ENCODE measurements around the gene INPP5A. TPM values are rescaled to one million over a fixed set of nuclear protein-coding genes. Genes with fewer than 3 reads are reported as not detected.

Gene INPP5A
- total RNA-seq, 1 experiment from 2014 or later = 14.7 TPM

DNA sequence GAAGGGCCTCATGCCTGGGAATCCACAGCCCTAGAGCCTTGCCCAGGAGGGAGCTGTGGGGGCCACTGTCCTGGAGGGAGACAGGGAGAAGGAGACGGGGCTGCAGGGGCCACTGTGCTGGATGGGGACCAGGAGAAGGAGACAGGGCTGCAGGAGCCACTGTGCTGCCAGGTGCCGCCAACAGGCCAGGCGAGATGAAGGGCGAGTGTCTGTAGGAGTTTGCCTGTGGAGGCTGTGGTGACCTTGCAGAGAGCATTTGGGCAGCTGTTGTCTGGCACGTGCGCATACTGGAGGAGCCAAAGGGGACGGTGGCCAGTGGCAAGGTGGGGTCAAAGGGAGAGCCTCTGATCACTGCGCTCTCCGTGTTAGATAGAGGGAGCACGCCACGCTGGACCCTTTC, 169.1 kb downstream of the INPP5A start:
- no TSS peak for BruUV-seq (replicated peaks)
- peaks cover 13% of the 10 kb centered on the region for H3K36me3 Mint-ChIP-seq (ENCODE audit: insufficient read depth, unreplicated experiment)
- CTCF ChIA-PET = no interaction called here

DNA sequence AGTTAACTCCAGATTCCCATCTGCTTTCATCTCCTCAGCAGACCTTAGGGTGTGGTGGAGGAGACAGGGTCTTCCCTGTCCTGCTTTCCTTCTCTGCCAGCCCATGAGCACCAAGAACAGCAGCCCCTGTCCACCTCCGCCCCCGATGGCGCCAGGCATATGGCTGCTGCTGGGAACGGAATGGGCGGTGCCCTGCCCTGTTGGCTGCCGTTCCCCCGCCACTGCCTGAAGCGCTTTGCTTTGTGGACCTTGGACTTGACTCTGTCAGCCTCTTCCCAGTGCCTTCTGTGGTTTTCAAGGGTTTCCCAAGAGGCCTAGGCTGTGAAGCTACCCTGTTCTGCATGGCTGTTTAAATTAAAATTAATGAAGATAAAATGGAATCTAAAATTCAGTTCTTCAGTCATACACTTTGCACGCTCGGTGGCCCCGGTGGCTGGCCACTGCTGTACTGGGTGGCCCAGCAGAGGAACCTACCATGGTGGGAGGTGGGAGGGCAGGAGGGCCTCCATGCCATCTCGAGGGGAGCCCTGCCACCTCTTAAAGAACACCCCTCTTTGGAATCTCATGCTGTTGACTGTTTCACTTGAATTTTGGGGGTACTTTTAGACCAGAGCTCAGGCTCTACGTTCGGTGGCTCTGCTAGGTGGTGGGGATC, 169.7 kb downstream of the INPP5A start:
- no peak overlapping the region for H3K4me3 Mint-ChIP-seq (ENCODE audit: unreplicated experiment)
- intact Hi-C loops (cut with micrococcal nuclease) = no loop called here
- peaks cover 13% of the 10 kb centered on the region for H3K36me3 Mint-ChIP-seq (ENCODE audit: insufficient read depth, unreplicated experiment)
- peak overlapping the region; percentile 39 for H3K27ac Mint-ChIP-seq (ENCODE audit: low read depth, unreplicated experiment)
- DNase-seq (ENCODE audit: unreplicated experiment) = no peak
- POLR2A ChIA-PET = no interaction called here
- peaks cover 12% of the 10 kb centered on the region for H3K9me3 Mint-ChIP-seq (ENCODE audit: unreplicated experiment)
- H3K27me3 Mint-ChIP-seq (ENCODE audit: insufficient read depth, unreplicated experiment) = no peaks in the 10 kb centered on the region
- H3K4me1 Mint-ChIP-seq (ENCODE audit: insufficient read depth, unreplicated experiment) = no peaks in the 10 kb centered on the region
- TF ChIP-seq, protein P1, sequence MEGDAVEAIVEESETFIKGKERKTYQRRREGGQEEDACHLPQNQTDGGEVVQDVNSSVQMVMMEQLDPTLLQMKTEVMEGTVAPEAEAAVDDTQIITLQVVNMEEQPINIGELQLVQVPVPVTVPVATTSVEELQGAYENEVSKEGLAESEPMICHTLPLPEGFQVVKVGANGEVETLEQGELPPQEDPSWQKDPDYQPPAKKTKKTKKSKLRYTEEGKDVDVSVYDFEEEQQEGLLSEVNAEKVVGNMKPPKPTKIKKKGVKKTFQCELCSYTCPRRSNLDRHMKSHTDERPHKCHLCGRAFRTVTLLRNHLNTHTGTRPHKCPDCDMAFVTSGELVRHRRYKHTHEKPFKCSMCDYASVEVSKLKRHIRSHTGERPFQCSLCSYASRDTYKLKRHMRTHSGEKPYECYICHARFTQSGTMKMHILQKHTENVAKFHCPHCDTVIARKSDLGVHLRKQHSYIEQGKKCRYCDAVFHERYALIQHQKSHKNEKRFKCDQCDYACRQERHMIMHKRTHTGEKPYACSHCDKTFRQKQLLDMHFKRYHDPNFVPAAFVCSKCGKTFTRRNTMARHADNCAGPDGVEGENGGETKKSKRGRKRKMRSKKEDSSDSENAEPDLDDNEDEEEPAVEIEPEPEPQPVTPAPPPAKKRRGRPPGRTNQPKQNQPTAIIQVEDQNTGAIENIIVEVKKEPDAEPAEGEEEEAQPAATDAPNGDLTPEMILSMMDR (IDR thresholded peaks at IDR 0.05; ENCODE audit: unreplicated experiment) = no peak
- BruUV-seq (replicated peaks) = no TSS peak
- CTCF ChIA-PET = interaction anchor here (0.5 kb wide), 1 partner anchor 186 kb away, joined by 3 read pairs; no protein-coding TSS in a partner anchor

More for the DNA sequence above, 169.1 kb downstream of the INPP5A start:
- H3K4me1 Mint-ChIP-seq (ENCODE audit: insufficient read depth, unreplicated experiment) = no peaks in the 10 kb centered on the region
- no peak overlapping the region for H3K4me3 Mint-ChIP-seq (ENCODE audit: unreplicated experiment)
- POLR2A ChIA-PET = no interaction called here
- no peaks in the 10 kb centered on the region for H3K27me3 Mint-ChIP-seq (ENCODE audit: insufficient read depth, unreplicated experiment)
- intact Hi-C loops (cut with micrococcal nuclease) = no loop called here
- TF ChIP-seq, protein P1 (IDR thresholded peaks at IDR 0.05; ENCODE audit: unreplicated experiment) = no peak
- DNase-seq (ENCODE audit: unreplicated experiment) = no peak
- H3K9me3 Mint-ChIP-seq (ENCODE audit: unreplicated experiment) = peaks cover 12% of the 10 kb centered on the region
- H3K27ac Mint-ChIP-seq (ENCODE audit: low read depth, unreplicated experiment) = peak overlapping the region; percentile 39

DNA sequence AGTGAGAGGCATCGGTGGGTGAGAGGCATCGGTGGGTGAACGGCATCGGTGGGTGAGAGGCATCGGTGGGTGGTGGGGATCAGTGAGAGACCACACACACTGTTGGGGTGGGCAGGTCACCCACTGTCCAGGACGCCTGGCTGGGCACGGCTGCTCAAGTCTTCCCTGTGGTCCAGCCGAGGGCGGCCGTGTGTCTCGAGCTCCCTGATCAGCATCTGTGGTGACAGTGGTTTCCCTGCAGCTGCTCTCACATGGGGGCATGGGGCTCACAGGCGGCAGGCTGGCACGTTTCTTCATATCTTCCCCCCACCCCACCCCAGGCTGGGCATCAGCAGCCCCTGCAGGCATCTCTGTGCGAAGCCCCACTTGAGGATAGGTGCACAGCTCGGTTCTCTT, 170.2 kb downstream of the INPP5A start:
- intact Hi-C loops (cut with micrococcal nuclease) = no loop called here
- POLR2A ChIA-PET = no interaction called here
- H3K27me3 Mint-ChIP-seq (ENCODE audit: insufficient read depth, unreplicated experiment) = no peaks in the 10 kb centered on the region

DNA sequence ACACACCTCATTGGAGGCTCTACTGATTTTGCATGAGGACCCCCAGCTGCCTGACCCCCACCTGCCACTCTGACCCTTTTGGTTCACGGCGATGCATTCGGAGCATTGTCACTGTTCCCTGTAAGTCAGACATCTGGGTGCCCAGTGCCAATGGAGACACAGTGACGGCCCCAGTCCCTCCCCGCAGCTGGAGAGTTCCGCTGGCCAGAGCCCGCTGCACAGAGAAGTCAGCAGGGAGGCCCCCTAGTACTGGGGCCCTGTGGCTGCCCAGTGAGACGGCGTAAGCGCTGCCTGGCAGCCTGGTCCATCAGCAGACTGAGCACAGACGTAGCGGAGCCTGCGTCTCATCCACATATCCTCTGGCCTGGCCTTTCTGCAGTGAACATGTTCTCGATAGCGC, 170.9 kb downstream of the INPP5A start:
- intact Hi-C loops (cut with micrococcal nuclease) = no loop called here
- H3K27ac Mint-ChIP-seq (ENCODE audit: low read depth, unreplicated experiment) = no peak overlapping the region
- peaks cover 12% of the 10 kb centered on the region for H3K9me3 Mint-ChIP-seq (ENCODE audit: unreplicated experiment)
- POLR2A ChIA-PET = no interaction called here
- BruUV-seq (replicated peaks) = no TSS peak
- no peaks in the 10 kb centered on the region for H3K4me1 Mint-ChIP-seq (ENCODE audit: insufficient read depth, unreplicated experiment)
- peaks cover 6% of the 10 kb centered on the region for H3K36me3 Mint-ChIP-seq (ENCODE audit: insufficient read depth, unreplicated experiment)
- TF ChIP-seq, protein P1 (IDR thresholded peaks at IDR 0.05; ENCODE audit: unreplicated experiment) = no peak
- no peak for DNase-seq (ENCODE audit: unreplicated experiment)
- H3K27me3 Mint-ChIP-seq (ENCODE audit: insufficient read depth, unreplicated experiment) = no peaks in the 10 kb centered on the region
- CTCF ChIA-PET = no interaction called here
- no peak overlapping the region for H3K4me3 Mint-ChIP-seq (ENCODE audit: unreplicated experiment)

More for the DNA sequence above, 170.2 kb downstream of the INPP5A start:
- Mint-ChIP-seq H3K27ac (ENCODE audit: low read depth, unreplicated experiment) (no peak overlapping the region), H3K36me3 (ENCODE audit: insufficient read depth, unreplicated experiment) (peaks cover 8% of the 10 kb centered on the region), H3K4me1 (ENCODE audit: insufficient read depth, unreplicated experiment) (no peaks in the 10 kb centered on the region), H3K9me3 (ENCODE audit: unreplicated experiment) (peaks cover 12% of the 10 kb centered on the region), H3K4me3 (ENCODE audit: unreplicated experiment) (no peak overlapping the region)
- BruUV-seq (replicated peaks) = no TSS peak
- CTCF ChIA-PET = no interaction called here
- no peak for DNase-seq (ENCODE audit: unreplicated experiment)
- TF ChIP-seq, protein P1 (IDR thresholded peaks at IDR 0.05; ENCODE audit: unreplicated experiment) = no peak
